ENCODE measurements around the gene PEX5.

Gene PEX5

DNA sequence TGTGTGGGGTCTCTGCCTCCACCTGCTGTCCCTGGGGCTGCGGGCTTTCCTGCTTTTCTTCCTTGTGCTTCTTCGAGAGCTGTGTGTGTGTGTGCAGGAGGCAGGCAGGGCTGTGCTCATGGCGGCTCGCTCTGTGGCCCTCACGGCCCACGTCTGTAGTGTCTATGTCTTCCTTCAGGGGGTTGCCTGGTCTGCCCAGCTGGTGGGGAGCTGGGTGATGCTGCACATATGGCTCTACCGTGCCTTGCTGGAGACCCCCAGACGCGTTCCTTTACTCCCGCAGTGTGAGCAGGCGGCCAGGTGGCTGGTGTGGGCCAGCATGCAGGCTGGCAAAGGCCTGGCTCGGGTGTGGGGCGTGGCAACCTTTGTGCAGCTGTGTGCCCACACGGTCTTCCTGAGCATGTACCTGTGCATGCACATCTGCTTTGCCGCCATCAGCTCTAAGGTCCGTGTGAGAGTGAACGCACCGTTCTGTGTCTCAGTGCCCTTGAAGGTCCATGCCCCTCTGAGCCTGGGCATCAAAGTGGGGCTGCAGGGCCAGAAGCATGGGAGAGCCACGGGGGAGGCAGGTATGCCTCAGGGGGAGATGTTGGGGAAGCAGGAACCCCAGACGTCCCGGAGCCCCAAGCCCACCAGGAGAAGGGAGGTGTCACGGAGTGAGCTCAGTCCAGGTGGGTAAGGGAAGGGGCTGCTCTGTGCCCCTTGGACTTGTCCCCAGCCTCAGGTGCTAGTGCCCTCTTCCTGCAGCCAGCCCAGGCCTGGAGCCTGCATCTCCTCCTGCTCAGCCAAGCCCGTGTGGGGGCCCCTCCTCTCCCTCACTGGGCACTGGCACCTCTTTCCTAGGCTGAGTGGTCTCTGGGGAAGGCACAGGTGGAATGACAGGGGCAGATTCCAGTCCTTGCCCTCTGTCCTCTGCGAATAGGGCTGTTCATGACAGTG is 33.0 kb upstream of the PEX5 start:
- H2AFZ ChIP-seq (ENCODE audit: low read length) = no peak overlapping the region
- TF ChIP-seq EZH2 (IDR thresholded peaks at IDR 0.05; ENCODE audit: borderline replicate concordance, low read length) = no peak
- TF ChIP-seq CTCF (IDR thresholded peaks at IDR 0.05; ENCODE audit: low read length) = no peak
- H3K79me2 ChIP-seq (ENCODE audit: insufficient read depth, low read length) = no peaks in the 10 kb centered on the region
- no peaks in the 10 kb centered on the region for H3K4me1 ChIP-seq (ENCODE audit: insufficient read depth, low read length, severe bottlenecking)
- no peaks in the 10 kb centered on the region for H3K9me2 ChIP-seq (ENCODE audit: low read depth, low read length)
- no peak overlapping the region for H3K27ac ChIP-seq (ENCODE audit: low read depth, low read length, poor library complexity, severe bottlenecking)
- H4K20me1 ChIP-seq (ENCODE audit: insufficient read depth, low read length) = no peaks in the 10 kb centered on the region
- H3K9ac ChIP-seq (ENCODE audit: low read length) = no peak overlapping the region
- H3K36me3 ChIP-seq (ENCODE audit: insufficient read depth, low read length) = no peaks in the 10 kb centered on the region
- H3K4me3 ChIP-seq (ENCODE audit: low read depth, low read length, poor library complexity, severe bottlenecking) = no peak overlapping the region
- H3K9me3 ChIP-seq (ENCODE audit: low read length) = no peaks in the 10 kb centered on the region
- H3K4me2 ChIP-seq (ENCODE audit: low read length) = no peak overlapping the region
- no peaks in the 10 kb centered on the region; the same call in 1 of the 2 replicates for H3K27me3 ChIP-seq (ENCODE audit: insufficient read depth, low read length)
- no peaks in the 10 kb centered on the region for H3F3A ChIP-seq (ENCODE audit: insufficient read depth, low read length)

DNA sequence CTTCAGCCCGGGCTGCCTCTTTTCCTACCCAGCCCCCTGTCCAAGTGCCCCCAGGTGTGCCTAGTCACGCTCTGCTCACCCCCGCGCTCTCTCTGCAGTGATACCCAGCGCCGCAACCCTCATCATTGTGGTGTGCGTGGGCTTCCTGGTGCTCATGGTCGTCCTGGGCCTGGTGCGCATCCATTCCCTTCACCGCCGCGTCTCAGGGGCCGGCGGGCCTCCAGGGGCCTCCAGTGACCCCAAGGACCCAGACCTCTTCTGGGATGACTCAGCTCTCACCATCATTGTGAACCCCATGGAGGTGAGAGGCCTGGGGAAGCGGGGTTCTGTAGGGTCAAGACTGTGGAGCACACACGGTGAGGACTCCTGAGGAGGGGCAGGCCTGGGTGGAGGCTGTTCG is 32.1 kb upstream of the PEX5 start:
- Histone ChIP-seq H3K9me3 (ENCODE audit: low read length) (no peaks in the 10 kb centered on the region), H3K36me3 (ENCODE audit: insufficient read depth, low read length) (no peaks in the 10 kb centered on the region), H3K4me2 (ENCODE audit: low read length) (no peak overlapping the region), H3K4me3 (ENCODE audit: low read depth, low read length, poor library complexity, severe bottlenecking) (no peak overlapping the region), H3K4me1 (ENCODE audit: insufficient read depth, low read length, severe bottlenecking) (no peaks in the 10 kb centered on the region), H3K27ac (ENCODE audit: low read depth, low read length, poor library complexity, severe bottlenecking) (no peak overlapping the region), H3K27me3 (ENCODE audit: insufficient read depth, low read length) (no peaks in the 10 kb centered on the region; the same call in 1 of the 2 replicates), H3F3A (ENCODE audit: insufficient read depth, low read length) (no peaks in the 10 kb centered on the region), H4K20me1 (ENCODE audit: insufficient read depth, low read length) (no peaks in the 10 kb centered on the region), H3K79me2 (ENCODE audit: insufficient read depth, low read length) (no peaks in the 10 kb centered on the region), H3K9ac (ENCODE audit: low read length) (no peak overlapping the region), H3K9me2 (ENCODE audit: low read depth, low read length) (no peaks in the 10 kb centered on the region), H2AFZ (ENCODE audit: low read length) (no peak overlapping the region)
- TF ChIP-seq CTCF (IDR thresholded peaks at IDR 0.05; ENCODE audit: low read length) (no peak), EZH2 (IDR thresholded peaks at IDR 0.05; ENCODE audit: borderline replicate concordance, low read length) (no peak)

DNA sequence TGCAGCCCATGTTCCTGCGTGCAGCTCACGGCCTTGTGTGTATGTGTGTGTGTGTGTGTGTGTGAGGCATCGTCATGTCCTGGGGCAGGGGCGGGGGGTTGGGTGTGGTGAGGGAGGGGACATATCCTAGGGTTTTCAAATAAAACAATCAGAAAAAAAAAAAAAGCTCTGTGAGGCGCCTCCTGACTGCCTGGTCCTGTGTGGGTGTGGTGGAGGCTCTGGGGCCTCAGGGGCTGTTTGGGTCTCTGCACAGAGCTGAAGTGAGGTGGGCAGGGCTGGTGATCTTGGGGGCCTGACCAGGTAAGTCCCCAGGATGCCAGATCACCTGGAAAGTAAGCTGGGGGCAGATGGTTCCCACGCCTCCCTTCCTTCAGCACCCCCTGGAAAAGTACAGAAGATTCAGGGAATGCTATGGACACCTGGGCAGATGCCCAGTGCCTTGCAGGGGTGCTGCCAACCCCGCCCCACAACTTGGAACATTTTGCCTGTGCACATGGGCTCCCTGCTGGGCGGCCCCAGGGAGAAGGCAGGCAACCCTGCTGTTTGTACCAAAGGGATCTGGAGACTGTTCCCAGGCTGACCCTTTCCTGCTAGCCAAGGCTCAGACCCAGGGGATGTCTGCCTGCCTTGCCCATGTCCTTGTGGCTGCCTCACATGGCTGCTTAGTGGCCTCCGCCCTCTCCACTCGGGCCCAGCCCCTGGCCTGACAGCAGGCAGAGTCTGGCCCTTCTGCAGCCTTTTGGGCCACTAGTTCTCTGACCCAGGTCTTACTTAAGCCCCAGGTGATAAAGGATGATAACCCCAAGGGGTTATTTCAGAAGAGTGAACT is 30.5 kb upstream of the PEX5 start:
- Histone ChIP-seq H4K20me1 (ENCODE audit: insufficient read depth, low read length) (no peaks in the 10 kb centered on the region), H3K27me3 (ENCODE audit: insufficient read depth, low read length) (no peaks in the 10 kb centered on the region; the same call in 1 of the 2 replicates), H3K79me2 (ENCODE audit: insufficient read depth, low read length) (no peaks in the 10 kb centered on the region), H3K4me2 (ENCODE audit: low read length) (no peak overlapping the region), H3F3A (ENCODE audit: insufficient read depth, low read length) (no peaks in the 10 kb centered on the region), H3K9me3 (ENCODE audit: low read length) (no peaks in the 10 kb centered on the region), H3K9me2 (ENCODE audit: low read depth, low read length) (no peaks in the 10 kb centered on the region), H3K4me3 (ENCODE audit: low read depth, low read length, poor library complexity, severe bottlenecking) (no peak overlapping the region), H3K27ac (ENCODE audit: low read depth, low read length, poor library complexity, severe bottlenecking) (no peak overlapping the region), H3K4me1 (ENCODE audit: insufficient read depth, low read length, severe bottlenecking) (no peaks in the 10 kb centered on the region), H2AFZ (ENCODE audit: low read length) (no peak overlapping the region), H3K36me3 (ENCODE audit: insufficient read depth, low read length) (no peaks in the 10 kb centered on the region), H3K9ac (ENCODE audit: low read length) (no peak overlapping the region)
- no peak for TF ChIP-seq EZH2 (IDR thresholded peaks at IDR 0.05; ENCODE audit: borderline replicate concordance, low read length)
- TF ChIP-seq CTCF (IDR thresholded peaks at IDR 0.05; ENCODE audit: low read length) = no peak
